SK-N-SH (cell line): ENCODE results near the gene LDB3.

Experiments
- MEF2A ChIP-seq: IDR thresholded peaks from 2 replicates; pipeline ENCODE4 v1.4.0; 2012; ENCODE audit warnings: low read depth, borderline replicate concordance
- YY1 ChIP-seq: IDR thresholded peaks from 2 replicates; pipeline ENCODE4 v1.4.0; 2012; ENCODE audit warnings: low read depth, mild to moderate bottlenecking
- TF ChIP-seq, protein P1 (sequence below): fragments of 150-350 bp; IDR thresholded peaks from 2 replicates; pipeline ENCODE4 v1.6.1; 2017; ENCODE audit warnings: antibody characterized with exemption, low read length, low read depth, borderline replicate concordance
- TF ChIP-seq, protein P2 (sequence below): fragments of 200-600 bp; sonication (generic); IDR thresholded peaks from 2 replicates; pipeline ENCODE4 v1.6.1; 2017; ENCODE audit warnings: antibody characterized with exemption, mild to moderate bottlenecking, moderate library complexity

DNA sequence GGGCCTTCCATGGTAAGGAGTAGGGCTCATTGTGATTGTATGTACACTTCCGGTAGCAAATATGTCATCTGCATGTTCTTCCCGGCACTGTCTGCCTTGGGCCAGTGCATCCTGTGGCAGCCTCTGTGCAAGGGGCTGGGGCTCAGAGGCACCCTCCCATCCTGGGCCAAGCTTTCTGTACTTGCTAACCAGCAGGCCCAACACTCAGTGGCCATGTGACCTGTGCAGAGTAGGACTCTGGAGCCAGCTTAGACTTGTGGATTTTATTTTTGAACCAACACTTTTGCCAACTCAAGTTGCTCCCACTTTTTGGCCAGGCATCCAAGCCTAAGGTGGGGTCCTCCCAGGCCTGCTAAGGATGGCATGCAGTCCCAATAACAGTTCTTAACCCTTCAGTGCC lies 25.0 kb downstream of the LDB3 start:
- TF ChIP-seq, protein P1, sequence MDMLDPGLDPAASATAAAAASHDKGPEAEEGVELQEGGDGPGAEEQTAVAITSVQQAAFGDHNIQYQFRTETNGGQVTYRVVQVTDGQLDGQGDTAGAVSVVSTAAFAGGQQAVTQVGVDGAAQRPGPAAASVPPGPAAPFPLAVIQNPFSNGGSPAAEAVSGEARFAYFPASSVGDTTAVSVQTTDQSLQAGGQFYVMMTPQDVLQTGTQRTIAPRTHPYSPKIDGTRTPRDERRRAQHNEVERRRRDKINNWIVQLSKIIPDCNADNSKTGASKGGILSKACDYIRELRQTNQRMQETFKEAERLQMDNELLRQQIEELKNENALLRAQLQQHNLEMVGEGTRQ: no peak
- no peak for TF ChIP-seq YY1
- no peak for TF ChIP-seq MEF2A
- TF ChIP-seq, protein P2, sequence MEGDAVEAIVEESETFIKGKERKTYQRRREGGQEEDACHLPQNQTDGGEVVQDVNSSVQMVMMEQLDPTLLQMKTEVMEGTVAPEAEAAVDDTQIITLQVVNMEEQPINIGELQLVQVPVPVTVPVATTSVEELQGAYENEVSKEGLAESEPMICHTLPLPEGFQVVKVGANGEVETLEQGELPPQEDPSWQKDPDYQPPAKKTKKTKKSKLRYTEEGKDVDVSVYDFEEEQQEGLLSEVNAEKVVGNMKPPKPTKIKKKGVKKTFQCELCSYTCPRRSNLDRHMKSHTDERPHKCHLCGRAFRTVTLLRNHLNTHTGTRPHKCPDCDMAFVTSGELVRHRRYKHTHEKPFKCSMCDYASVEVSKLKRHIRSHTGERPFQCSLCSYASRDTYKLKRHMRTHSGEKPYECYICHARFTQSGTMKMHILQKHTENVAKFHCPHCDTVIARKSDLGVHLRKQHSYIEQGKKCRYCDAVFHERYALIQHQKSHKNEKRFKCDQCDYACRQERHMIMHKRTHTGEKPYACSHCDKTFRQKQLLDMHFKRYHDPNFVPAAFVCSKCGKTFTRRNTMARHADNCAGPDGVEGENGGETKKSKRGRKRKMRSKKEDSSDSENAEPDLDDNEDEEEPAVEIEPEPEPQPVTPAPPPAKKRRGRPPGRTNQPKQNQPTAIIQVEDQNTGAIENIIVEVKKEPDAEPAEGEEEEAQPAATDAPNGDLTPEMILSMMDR: no peak
